ENCODE data around the gene SPRR2B. TPM values are rescaled to one million over a fixed set of nuclear protein-coding genes. Genes with fewer than 3 reads are reported as not detected.
"Not testable (repeated sequence)": the region's sequence is repeated elsewhere in the genome, so short reads cannot be mapped to it uniquely, and the experiment has no call there.

Gene SPRR2B
- total RNA-seq, 3 donors from 2014 or later, result not detected

DNA sequence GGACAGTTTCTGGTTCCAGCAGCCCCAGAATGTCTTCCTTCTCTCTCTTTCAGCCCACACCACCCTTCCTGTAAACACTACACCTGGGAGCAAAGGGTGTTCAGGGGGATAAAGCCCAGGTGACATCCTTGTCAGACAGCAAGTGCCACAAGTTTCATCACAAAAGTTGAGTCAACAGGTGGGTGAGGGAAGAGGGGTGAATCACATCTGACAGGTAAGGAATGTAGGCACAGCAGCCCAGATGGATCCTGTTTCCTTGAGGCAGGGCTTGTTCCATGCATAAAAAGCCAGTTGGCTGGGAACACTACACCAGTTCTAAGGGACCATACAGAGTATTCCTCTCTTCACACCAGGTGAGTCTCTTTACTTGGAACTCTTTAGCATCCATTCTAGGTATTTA, 40.5 kb downstream of the SPRR2B start, which contains the start of gene SPRR1B:
SPRR1B (plus strand) TSS at position 309 of the 400 bp plus-strand sequence. CDS start 1,143 bp downstream, outside the sequence.
- Histone ChIP-seq H3K36me3 (ENCODE audit: low read depth) (no peaks in the 10 kb centered on the region), H3K4me1 (ENCODE audit: low read depth) (no peaks in the 10 kb centered on the region), H3K9me3 (no peaks in the 10 kb centered on the region), H3K4me3 (no peak within 1 kb of the TSS)
- intact Hi-C loops (cut with DNase I, micrococcal nuclease), result no loop called here
- ATAC-seq (no peak), DNase-seq (no peak)
- TF ChIP-seq, protein P1, sequence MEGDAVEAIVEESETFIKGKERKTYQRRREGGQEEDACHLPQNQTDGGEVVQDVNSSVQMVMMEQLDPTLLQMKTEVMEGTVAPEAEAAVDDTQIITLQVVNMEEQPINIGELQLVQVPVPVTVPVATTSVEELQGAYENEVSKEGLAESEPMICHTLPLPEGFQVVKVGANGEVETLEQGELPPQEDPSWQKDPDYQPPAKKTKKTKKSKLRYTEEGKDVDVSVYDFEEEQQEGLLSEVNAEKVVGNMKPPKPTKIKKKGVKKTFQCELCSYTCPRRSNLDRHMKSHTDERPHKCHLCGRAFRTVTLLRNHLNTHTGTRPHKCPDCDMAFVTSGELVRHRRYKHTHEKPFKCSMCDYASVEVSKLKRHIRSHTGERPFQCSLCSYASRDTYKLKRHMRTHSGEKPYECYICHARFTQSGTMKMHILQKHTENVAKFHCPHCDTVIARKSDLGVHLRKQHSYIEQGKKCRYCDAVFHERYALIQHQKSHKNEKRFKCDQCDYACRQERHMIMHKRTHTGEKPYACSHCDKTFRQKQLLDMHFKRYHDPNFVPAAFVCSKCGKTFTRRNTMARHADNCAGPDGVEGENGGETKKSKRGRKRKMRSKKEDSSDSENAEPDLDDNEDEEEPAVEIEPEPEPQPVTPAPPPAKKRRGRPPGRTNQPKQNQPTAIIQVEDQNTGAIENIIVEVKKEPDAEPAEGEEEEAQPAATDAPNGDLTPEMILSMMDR (IDR thresholded peaks at IDR 0.05), result no peak

DNA sequence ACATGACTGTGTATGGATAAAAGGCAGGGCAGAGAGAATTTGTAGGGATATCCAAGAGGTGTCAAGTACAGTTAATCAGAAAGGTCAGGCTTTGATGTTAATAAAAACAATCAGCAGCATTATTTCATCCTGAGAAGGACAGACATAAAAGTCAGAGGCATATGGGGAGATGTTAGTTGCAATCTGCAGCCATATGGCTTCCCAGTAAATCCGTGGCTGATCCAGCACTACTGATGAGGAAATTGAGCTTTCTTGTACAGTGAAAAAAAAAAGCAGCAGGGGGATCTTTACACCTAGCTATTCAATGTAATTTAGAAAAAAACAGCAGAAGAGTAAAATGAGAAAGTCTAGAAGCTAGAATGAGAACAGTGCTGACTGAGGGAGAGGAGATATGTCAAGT, 42.6 kb downstream of the SPRR2B start:
- ATAC-seq, result no peak
- intact Hi-C loops (cut with DNase I, micrococcal nuclease), result no loop called here
- TF ChIP-seq, protein P1 (IDR thresholded peaks at IDR 0.05), result no peak
- Histone ChIP-seq H3K4me1 (ENCODE audit: low read depth) (no peaks in the 10 kb centered on the region), H3K9me3 (no peaks in the 10 kb centered on the region), H3K36me3 (ENCODE audit: low read depth) (no peaks in the 10 kb centered on the region), H3K4me3 (no peak overlapping the region)
- no peak for DNase-seq

- ATAC-seq (no peak), DNase-seq (no peak)
- TF ChIP-seq, protein P1 (IDR thresholded peaks at IDR 0.05), result no peak
- intact Hi-C loops (cut with DNase I, micrococcal nuclease), result no loop called here
- H3K4me1 ChIP-seq (ENCODE audit: low read depth), result no peaks in the 10 kb centered on the region
- no peaks in the 10 kb centered on the region for H3K9me3 ChIP-seq
- no peak overlapping the region for H3K4me3 ChIP-seq
- H3K36me3 ChIP-seq (ENCODE audit: low read depth), result no peaks in the 10 kb centered on the region
Measured at GRCh38 chr1:153025797-153026196, 45.6 kb downstream of the SPRR2B start.

GRCh38 chr1:153024413-153024812, 47.0 kb downstream of the SPRR2B start:
- no peak for DNase-seq
- no peaks in the 10 kb centered on the region for H3K36me3 ChIP-seq (ENCODE audit: low read depth)
- intact Hi-C loops (cut with DNase I, micrococcal nuclease), result no loop called here
- no peak for ATAC-seq
- TF ChIP-seq, protein P1 (IDR thresholded peaks at IDR 0.05), result no peak
- H3K4me3 ChIP-seq, result no peak overlapping the region
- H3K4me1 ChIP-seq (ENCODE audit: low read depth), result no peaks in the 10 kb centered on the region
- H3K9me3 ChIP-seq, result no peaks in the 10 kb centered on the region

DNA sequence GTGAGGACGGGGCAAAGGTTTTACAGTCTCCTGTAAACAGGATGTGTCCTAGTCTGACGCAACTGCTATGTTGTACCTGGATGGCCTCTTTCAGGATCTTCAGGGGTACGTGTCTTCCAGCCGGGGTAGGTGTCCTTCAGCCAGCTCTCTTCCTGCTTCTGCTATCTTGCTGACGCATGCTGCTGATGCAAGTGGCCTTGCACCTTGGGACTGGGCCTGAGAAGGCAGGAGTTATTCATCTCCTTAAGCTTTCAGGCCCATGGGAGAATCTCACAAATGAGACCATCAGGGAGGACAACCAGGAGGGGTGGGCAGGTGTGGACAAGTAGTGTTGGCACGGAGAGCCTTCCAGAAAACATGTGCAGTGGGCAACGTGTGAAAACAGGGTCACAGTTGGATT, 48.3 kb downstream of the SPRR2B start:
- Histone ChIP-seq H3K9me3 (no peaks in the 10 kb centered on the region), H3K36me3 (ENCODE audit: low read depth) (no peaks in the 10 kb centered on the region), H3K4me3 (no peak overlapping the region), H3K4me1 (ENCODE audit: low read depth) (no peaks in the 10 kb centered on the region)
- intact Hi-C loops (cut with DNase I, micrococcal nuclease), result no loop called here
- TF ChIP-seq, protein P1 (IDR thresholded peaks at IDR 0.05), result no peak
- no peak for DNase-seq
- no peak for ATAC-seq

DNA sequence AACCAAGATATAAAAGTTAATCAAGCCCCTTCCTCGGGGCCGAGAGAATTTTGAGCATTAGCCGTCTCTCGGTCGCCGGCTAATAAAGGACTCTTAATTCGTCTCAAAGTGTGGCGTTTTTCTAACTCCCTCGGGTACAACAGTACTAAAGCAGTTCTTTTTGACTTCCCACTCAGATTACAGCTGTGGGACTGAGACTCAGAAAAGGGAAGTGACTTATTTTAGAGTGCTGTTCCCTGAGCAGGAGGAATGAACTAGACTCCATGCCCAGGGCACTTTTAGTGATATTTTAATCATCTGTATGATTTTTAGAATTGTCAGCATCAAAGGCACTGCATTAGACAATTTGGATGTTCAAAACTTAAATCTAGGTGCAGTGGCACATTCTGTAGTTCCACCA, 49.1 kb downstream of the SPRR2B start:
- H3K4me3 ChIP-seq; H3K36me3 ChIP-seq (ENCODE audit: low read depth); H3K4me1 ChIP-seq (ENCODE audit: low read depth); ATAC-seq; DNase-seq; intact Hi-C loops (cut with DNase I, micrococcal nuclease); H3K9me3 ChIP-seq: not testable (repeated sequence)

- intact Hi-C loops (cut with DNase I, micrococcal nuclease); ATAC-seq; H3K4me3 ChIP-seq; H3K4me1 ChIP-seq (ENCODE audit: low read depth); H3K36me3 ChIP-seq (ENCODE audit: low read depth); DNase-seq; H3K9me3 ChIP-seq: not testable (repeated sequence)
Measured at GRCh38 chr1:153021829-153022228, 49.6 kb downstream of the SPRR2B start.
